Measurements from ENCODE around the gene RAB3IL1. TPM values are rescaled to one million over a fixed set of nuclear protein-coding genes. Genes with fewer than 3 reads are reported as not detected.
A peak's percentile ranks its signal among the peaks of the same experiment; 100 is the strongest.

RAB3IL1 gene
- total RNA-seq, 4 donors from 2014 or later: 2.6 to 8.9 (median 5.4) TPM

DNA sequence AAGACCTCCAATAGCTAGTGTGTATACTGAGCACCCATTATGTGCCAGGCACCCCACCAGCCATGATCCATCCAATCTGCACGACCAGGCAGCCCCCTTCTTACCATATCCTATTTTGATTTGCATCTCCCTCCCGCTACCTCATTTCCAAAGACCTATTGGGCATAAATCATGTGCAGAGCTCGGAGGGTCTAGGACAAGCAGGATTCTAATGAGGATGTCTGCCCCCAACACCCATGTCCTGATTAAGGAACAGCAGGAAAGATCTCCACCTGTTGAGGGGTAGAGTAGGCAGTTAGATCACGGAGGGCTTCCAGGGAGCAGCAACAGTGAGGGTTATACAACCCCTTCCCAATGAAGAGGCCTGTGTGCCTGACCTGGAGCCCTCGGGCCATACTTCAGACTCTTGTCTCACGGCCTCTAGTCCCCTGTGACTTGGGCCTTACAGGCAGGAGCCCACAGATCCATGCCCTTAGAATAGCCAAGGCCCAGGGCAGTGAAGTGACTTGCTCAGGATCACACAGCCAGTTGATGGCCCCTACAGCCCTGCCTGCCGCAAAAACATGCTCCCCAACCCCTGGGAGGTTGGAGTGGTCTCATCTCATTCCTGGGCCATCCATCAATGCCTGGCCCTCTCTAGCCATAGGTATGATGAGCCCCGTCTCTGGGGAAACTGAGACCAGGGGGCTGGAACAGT lies 3.5 kb downstream of the RAB3IL1 start:
- peak; percentile 54 to 70 for DNase-seq (ENCODE audit: low spot score in 2 of 2)
- Histone ChIP-seq H3K9me3 (no peaks in the 10 kb centered on the region), H3K27me3 (peaks cover 13% of the 10 kb centered on the region), H3K4me3 (no peak overlapping the region), H3K4me1 (peaks cover 48% of the 10 kb centered on the region), H3K27ac (no peak overlapping the region), H3K36me3 (no peaks in the 10 kb centered on the region)
- TF ChIP-seq, protein P1, sequence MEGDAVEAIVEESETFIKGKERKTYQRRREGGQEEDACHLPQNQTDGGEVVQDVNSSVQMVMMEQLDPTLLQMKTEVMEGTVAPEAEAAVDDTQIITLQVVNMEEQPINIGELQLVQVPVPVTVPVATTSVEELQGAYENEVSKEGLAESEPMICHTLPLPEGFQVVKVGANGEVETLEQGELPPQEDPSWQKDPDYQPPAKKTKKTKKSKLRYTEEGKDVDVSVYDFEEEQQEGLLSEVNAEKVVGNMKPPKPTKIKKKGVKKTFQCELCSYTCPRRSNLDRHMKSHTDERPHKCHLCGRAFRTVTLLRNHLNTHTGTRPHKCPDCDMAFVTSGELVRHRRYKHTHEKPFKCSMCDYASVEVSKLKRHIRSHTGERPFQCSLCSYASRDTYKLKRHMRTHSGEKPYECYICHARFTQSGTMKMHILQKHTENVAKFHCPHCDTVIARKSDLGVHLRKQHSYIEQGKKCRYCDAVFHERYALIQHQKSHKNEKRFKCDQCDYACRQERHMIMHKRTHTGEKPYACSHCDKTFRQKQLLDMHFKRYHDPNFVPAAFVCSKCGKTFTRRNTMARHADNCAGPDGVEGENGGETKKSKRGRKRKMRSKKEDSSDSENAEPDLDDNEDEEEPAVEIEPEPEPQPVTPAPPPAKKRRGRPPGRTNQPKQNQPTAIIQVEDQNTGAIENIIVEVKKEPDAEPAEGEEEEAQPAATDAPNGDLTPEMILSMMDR (IDR thresholded peaks at IDR 0.05): no peak
- TF ChIP-seq EP300 (IDR thresholded peaks at IDR 0.05) (no peak), POLR2AphosphoS5 (IDR thresholded peaks at IDR 0.05) (no peak), POLR2A (IDR thresholded peaks at IDR 0.05) (no peak)
- 76% methylated on average over 6 of the region's 8 CpGs for WGBS

DNA sequence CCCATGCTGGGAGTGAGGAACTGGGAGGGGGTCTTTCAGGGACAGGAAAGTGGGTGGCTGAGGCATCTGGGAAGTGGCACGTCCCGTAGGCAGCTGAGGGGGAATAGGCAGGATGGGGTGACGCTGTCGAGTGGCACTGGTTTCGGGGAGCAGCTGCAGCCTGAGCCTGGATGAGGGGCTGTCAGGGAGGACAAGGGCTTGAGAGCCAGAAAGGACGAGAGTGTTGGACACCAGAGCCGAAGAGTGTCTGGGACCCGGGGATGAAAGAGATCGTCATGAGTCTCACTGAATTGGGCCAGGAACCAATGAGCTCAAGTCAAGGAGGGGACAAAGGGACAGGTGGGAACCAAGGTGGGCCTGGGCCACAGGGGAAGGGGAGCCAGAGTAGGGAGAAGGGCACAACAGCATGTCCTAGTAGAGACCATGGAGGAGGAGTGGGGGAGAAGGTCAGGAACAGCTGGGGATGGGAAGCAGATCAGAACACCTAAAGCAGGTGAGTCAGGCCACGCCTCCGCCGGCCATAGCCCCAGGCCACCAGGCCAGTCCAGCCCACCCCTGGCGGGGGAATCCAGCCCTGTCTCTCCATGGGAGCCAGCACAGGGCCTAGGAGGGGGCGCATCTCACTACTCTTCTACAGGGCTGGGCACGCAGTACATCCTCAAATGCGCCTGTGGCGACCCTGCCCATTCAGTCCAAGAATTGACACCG lies 4.2 kb downstream of the RAB3IL1 start:
- H3K4me1 ChIP-seq: peaks cover 46% of the 10 kb centered on the region
- H3K27me3 ChIP-seq: peaks cover 13% of the 10 kb centered on the region
- TF ChIP-seq, protein P1 (IDR thresholded peaks at IDR 0.05): no peak
- TF ChIP-seq EP300 (IDR thresholded peaks at IDR 0.05) (no peak), POLR2A (IDR thresholded peaks at IDR 0.05) (no peak), POLR2AphosphoS5 (IDR thresholded peaks at IDR 0.05) (no peak)
- WGBS: 75% methylated on average over 17 of the region's 18 CpGs
- no peaks in the 10 kb centered on the region for H3K36me3 ChIP-seq
- peak; percentile 53 to 65 for DNase-seq (ENCODE audit: low spot score in 2 of 2)
- H3K4me3 ChIP-seq: no peak overlapping the region
- H3K9me3 ChIP-seq: no peaks in the 10 kb centered on the region
- H3K27ac ChIP-seq: no peak overlapping the region

DNA sequence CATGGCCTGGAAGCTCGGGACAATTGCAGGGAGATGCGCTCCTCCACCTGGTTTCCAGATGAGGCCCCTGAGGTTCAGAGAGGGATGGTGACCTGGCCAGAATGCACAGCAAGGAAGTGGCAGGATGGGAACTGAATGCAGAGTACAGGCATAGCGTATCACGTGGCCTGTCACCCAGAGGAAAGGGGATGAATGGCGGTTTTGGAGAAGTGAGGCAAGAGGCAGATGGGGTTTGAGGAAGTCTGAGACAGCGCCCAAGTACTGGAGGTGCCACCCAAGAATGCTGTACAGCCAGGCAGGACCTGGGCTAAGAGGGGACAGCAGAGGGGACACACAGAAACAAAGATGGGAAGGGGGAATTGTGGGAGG lies 4.9 kb downstream of the RAB3IL1 start:
- 73% methylated on average over 4 of the region's 6 CpGs for whole genome bisulfite sequencing

DNA sequence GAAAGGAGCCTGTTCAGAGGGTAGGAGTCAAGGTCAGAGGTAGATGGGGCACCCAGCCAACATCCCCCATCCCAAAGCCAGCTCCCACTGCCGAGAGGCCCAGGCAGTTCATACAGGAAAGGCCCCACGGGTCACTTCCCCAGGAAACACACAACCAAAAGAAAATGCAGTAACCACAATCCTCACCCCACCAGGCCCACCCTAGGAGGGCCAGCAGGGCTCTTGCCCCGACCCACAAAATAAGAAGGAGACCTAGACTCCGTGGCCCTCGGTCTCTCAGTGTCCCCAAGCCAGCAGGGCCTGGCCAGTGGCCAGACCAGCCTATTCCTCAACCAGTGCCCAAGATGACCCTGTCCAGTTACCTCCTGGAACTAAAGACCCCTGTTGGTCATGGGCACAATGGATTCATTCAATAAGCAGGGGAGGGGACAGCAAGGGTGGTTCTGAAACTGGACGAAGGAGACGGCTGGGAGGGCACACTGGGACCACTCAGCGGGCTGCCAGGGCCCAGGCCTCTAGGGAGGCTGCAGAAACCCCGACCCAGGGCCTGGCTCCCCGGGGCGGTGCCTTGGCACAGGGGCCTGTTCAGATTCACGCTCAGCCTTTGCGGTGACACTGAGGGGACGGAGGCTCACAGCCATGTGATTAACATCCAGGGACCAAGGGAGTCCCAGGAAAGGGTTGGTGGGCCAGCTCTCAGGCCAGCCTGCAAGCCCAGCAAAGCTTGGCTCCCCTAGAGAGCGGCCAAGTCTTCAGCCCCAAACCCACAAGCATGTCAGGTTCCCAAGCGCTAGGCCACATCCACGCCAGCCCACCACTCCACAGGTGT lies 5.5 kb downstream of the RAB3IL1 start:
- H3K4me1 ChIP-seq: peaks cover 35% of the 10 kb centered on the region

More for the DNA sequence above, 4.9 kb downstream of the RAB3IL1 start:
- DNase-seq (ENCODE audit: low spot score in 2 of 2): peak; percentile 64 to 72
- Histone ChIP-seq H3K4me3 (no peak overlapping the region), H3K27ac (no peak overlapping the region), H3K9me3 (no peaks in the 10 kb centered on the region), H3K27me3 (peaks cover 11% of the 10 kb centered on the region), H3K4me1 (peaks cover 41% of the 10 kb centered on the region), H3K36me3 (peaks cover under 1% of the 10 kb centered on the region)
- TF ChIP-seq POLR2A (IDR thresholded peaks at IDR 0.05): no peak
- TF ChIP-seq, protein P1 (IDR thresholded peaks at IDR 0.05): no peak
- TF ChIP-seq POLR2AphosphoS5 (IDR thresholded peaks at IDR 0.05): no peak
- TF ChIP-seq EP300 (IDR thresholded peaks at IDR 0.05): no peak

More for the DNA sequence above, 5.5 kb downstream of the RAB3IL1 start:
- H3K27me3 ChIP-seq: peaks cover 6% of the 10 kb centered on the region
- peaks cover 6% of the 10 kb centered on the region for H3K36me3 ChIP-seq
- H3K27ac ChIP-seq: peak overlapping the region; percentile 14
- H3K9me3 ChIP-seq: no peaks in the 10 kb centered on the region
- TF ChIP-seq POLR2A (IDR thresholded peaks at IDR 0.05) (no peak), EP300 (IDR thresholded peaks at IDR 0.05) (no peak), POLR2AphosphoS5 (IDR thresholded peaks at IDR 0.05) (no peak)
- TF ChIP-seq, protein P1 (IDR thresholded peaks at IDR 0.05): no peak
- peak; percentile 58 to 72 for DNase-seq (ENCODE audit: low spot score in 2 of 2)
- WGBS: 70% methylated on average over 5 of the region's 17 CpGs
- H3K4me3 ChIP-seq: no peak overlapping the region
